ENCODE results near the gene IL1R1.
A peak's percentile ranks its signal among the peaks of the same experiment; 100 is the strongest.

DNA sequence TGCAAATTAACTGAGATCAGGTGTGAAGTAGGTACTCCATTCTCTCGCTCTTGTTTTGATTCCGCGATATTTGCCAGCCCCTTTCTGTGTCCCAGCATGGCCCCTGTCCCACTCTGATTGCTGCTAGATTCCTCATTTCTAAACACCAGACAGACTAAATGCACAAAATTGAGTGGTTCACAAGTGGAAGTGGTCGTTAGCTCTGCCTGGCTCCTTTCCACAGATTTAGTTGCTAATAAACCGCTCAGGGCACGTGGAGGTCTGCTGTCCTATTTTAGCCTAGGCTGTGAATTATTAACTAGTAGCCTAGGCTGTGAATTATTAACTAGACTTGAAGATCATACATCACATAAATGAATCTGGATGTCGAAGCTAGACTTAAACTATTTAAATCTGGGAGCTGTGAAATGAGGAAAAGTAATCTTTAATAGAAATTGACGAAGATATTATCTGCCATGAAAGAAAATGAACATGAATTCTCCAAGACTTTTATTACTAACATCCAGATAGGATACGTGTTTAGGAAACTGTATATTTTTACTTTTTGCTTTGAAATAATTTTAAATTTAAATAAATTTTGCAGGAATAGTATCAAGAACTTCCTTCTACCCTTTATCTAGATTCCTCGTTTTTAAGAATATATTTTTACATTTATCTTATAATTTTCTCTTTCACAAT is 48.0 kb downstream of the IL1R1 start:
- TF ChIP-seq, protein P1, sequence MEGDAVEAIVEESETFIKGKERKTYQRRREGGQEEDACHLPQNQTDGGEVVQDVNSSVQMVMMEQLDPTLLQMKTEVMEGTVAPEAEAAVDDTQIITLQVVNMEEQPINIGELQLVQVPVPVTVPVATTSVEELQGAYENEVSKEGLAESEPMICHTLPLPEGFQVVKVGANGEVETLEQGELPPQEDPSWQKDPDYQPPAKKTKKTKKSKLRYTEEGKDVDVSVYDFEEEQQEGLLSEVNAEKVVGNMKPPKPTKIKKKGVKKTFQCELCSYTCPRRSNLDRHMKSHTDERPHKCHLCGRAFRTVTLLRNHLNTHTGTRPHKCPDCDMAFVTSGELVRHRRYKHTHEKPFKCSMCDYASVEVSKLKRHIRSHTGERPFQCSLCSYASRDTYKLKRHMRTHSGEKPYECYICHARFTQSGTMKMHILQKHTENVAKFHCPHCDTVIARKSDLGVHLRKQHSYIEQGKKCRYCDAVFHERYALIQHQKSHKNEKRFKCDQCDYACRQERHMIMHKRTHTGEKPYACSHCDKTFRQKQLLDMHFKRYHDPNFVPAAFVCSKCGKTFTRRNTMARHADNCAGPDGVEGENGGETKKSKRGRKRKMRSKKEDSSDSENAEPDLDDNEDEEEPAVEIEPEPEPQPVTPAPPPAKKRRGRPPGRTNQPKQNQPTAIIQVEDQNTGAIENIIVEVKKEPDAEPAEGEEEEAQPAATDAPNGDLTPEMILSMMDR (IDR thresholded peaks at IDR 0.05; ENCODE audit: low read depth, low read length, missing input control) = no peak
- TF ChIP-seq JUND (IDR thresholded peaks at IDR 0.05) = no peak
- peak in 1 of 2 donors; percentile 17 for TF ChIP-seq RAD21 (IDR thresholded peaks at IDR 0.05)
- TF ChIP-seq, protein P2, sequence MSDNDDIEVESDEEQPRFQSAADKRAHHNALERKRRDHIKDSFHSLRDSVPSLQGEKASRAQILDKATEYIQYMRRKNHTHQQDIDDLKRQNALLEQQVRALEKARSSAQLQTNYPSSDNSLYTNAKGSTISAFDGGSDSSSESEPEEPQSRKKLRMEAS (IDR thresholded peaks at IDR 0.05) = peak; percentile 83
- no peak for TF ChIP-seq EGR1 (IDR thresholded peaks at IDR 0.05; ENCODE audit: low read depth in 2 of 2)
- TF ChIP-seq TAF1 (conservative IDR thresholded peaks at IDR 0.05) = no peak
- TF ChIP-seq FOXA1 (IDR thresholded peaks at IDR 0.05) = no peak
- TF ChIP-seq, protein P3, sequence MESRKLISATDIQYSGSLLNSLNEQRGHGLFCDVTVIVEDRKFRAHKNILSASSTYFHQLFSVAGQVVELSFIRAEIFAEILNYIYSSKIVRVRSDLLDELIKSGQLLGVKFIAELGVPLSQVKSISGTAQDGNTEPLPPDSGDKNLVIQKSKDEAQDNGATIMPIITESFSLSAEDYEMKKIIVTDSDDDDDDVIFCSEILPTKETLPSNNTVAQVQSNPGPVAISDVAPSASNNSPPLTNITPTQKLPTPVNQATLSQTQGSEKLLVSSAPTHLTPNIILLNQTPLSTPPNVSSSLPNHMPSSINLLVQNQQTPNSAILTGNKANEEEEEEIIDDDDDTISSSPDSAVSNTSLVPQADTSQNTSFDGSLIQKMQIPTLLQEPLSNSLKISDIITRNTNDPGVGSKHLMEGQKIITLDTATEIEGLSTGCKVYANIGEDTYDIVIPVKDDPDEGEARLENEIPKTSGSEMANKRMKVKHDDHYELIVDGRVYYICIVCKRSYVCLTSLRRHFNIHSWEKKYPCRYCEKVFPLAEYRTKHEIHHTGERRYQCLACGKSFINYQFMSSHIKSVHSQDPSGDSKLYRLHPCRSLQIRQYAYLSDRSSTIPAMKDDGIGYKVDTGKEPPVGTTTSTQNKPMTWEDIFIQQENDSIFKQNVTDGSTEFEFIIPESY (IDR thresholded peaks at IDR 0.05) = no peak
- TF ChIP-seq, protein P4, sequence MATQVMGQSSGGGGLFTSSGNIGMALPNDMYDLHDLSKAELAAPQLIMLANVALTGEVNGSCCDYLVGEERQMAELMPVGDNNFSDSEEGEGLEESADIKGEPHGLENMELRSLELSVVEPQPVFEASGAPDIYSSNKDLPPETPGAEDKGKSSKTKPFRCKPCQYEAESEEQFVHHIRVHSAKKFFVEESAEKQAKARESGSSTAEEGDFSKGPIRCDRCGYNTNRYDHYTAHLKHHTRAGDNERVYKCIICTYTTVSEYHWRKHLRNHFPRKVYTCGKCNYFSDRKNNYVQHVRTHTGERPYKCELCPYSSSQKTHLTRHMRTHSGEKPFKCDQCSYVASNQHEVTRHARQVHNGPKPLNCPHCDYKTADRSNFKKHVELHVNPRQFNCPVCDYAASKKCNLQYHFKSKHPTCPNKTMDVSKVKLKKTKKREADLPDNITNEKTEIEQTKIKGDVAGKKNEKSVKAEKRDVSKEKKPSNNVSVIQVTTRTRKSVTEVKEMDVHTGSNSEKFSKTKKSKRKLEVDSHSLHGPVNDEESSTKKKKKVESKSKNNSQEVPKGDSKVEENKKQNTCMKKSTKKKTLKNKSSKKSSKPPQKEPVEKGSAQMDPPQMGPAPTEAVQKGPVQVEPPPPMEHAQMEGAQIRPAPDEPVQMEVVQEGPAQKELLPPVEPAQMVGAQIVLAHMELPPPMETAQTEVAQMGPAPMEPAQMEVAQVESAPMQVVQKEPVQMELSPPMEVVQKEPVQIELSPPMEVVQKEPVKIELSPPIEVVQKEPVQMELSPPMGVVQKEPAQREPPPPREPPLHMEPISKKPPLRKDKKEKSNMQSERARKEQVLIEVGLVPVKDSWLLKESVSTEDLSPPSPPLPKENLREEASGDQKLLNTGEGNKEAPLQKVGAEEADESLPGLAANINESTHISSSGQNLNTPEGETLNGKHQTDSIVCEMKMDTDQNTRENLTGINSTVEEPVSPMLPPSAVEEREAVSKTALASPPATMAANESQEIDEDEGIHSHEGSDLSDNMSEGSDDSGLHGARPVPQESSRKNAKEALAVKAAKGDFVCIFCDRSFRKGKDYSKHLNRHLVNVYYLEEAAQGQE (IDR thresholded peaks at IDR 0.05) = peak; percentile 55
